GM18858 (cell line): ENCODE data around the gene CELF4.

Source experiments
- ATAC-seq: cut with Tn5 transposase; IDR thresholded peaks from one replicate; pipeline ENCODE4 v1.9.1; 2021; ENCODE audit not compliant: unreplicated experiment

CELF4 gene

DNA sequence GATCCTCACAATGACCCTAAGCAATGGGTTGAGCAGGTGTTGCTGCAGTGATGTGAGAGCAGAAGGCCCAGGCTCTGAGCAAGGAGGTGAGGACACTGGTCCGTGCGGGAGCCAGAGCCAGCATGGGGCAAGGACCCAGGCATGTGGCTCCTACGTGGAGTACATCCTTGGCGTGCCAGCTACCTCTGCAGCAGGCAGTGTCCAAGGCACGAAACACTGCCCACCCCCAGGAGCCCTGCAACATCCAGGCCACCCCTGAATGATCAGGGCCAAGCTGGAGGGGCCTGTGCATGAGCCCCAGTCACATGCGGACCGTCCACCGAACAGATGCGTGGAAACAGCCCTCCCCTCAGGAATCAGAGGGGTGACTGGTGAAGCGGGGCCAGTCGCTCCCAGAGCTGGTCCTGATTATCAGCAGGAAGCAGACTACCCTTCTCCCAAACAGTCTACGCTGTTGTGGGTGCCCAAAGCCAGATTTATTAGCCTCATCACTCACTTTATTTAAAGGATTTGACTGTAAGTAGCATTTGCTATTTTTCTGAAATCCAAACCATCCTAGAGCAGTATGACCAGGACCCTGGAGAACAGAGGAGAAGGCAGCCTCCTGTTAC, 16.8 kb downstream of the CELF4 start:
- no peak for ATAC-seq

DNA sequence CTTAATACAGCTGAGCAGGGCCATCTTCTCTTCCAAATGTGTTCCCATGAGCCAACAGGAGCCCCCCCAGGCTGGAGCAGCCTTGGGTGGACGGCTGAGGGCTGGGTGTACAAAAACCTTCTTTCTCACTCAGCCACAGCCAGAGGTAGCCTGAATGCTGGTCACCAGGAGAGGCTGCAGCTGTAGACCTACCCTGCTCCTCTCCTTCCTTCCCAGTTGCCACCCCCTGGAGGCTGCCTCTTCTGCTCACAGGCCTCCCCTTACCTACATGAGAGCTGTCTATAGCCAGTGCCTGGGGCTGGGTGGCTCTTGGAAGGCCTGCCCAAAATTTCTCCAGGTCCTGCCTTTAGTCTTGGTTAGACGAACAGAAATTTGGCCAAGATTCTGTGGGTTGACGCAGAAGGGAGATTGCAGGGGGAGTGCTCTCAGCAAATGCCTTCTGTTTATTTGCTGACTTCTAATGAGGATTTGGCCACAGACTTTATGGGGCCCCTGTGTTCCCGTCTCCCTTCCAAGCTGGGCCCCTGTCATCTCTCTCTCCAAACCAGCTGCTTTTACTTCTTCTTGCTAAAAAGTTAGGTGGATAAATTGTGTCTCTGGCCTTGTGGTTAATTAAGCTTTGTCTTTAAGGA, 18.3 kb downstream of the CELF4 start:
- no peak for ATAC-seq

- ATAC-seq = no peak
Observed at GRCh38 chr18:37546651-37547050, 18.9 kb downstream of the CELF4 start.

DNA sequence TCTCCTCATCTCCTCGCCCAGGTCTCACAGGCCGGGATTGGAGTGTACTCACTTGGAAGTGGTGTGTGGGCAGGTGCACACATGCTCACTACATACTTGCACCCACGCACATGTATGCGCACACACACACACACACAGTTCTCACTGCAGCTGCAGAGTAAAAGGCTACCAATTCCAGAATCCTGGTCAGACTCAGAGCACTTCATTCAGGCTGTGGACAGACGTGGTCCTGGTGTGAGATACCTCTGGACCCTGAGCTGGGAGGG, 19.4 kb downstream of the CELF4 start:
- ATAC-seq = no peak

DNA sequence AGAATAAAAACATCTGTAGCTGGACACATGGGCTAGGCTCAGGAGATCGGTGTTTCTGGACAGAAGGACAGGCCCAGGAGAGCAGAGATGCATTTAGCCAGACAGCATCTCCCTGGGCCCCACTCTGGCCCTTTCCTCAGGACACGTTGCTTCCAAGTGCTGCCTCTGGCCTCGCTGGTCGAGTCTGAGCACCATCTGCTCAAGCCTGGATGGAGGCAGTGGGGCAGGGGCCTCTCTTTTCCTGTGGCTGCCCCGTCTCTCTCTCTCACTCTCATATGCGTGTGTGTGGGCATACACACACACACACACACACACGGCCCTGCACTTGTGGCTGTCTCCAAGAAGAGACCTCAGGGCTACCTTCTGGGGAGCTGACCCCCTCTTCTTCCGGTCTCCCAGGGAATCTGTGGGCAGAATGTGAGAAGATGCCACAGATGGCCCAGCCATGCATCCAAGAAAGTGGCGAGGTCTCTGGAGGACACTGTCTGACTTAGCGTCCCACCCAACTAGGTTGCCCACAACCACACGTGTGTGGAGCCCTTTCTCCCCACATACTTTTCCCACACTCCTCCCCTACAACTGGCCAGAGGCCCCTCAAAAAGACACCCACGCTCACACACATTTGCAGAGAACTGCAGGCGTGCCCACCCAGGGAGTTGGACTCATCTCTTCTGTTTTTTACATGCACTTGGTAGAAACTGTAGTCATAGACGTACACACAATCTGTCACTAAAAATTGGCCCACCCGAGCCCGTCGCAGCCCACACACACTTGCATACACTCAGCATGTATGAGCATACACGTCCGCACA, 19.9 kb downstream of the CELF4 start:
- ATAC-seq = no peak

- no peak for ATAC-seq
Observed at GRCh38 chr18:37544713-37545112, 20.9 kb downstream of the CELF4 start.

DNA sequence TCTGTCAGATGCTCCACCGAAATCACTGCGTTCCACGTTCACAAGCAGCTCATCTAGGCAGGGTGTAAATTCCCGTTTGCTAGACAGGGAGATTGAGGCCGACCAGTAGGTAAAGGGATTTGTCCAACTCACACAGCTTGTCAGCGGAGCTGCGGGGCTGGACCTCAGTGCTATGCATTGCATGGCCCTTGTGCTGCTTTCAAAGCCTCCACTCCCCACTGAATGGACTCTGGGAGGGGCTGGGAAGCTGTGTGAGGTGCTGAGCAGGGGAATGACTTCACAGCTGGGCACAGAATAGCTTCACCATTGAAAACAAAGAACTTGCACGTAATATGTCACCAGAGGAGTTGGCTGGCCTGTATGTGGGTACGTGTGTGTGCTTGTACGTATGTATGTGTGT, 21.4 kb downstream of the CELF4 start:
- no peak for ATAC-seq

DNA sequence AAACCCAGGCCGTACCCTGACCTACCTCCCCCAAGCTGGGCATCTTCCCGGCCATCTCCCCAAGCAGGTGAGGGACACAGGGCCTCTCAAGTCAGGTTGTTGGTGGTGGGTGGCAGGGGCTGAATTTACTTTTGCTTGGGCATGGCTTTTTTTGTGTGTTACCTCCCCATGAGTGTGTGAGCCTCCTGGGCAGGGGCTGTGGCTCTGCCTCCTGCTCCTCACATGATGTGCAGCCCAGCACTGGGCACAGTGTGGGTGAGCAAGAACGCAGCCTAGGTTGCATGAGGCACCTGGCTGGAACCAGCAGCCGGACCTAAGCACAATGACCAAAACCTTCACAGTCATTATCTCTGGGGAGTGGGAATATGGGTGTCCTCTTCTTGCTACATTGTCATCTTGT, 22.3 kb downstream of the CELF4 start:
- no peak for ATAC-seq

- ATAC-seq = no peak
Observed at GRCh38 chr18:37541517-37541916, 24.1 kb downstream of the CELF4 start.

- ATAC-seq = no peak
Observed at GRCh38 chr18:37540424-37541138, 25.0 kb downstream of the CELF4 start.

DNA sequence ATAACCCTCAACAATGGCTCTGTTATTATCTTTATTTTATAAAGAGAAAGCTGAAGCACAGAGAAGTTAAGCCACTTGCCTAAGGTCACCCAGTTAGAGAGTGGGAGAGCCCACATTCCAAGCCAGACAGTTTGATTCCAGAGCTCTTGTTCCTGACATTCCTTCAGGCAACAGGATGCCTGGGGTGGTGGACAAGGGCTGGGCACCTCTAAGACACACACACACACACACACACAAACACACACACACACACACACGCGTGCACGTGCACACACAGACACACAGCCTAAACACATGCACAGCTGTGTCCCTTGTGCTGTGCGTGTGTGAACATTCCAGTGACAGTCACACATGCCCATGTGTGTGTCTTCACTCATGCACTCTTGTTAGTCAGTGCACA, 26.4 kb downstream of the CELF4 start:
- ATAC-seq = no peak

DNA sequence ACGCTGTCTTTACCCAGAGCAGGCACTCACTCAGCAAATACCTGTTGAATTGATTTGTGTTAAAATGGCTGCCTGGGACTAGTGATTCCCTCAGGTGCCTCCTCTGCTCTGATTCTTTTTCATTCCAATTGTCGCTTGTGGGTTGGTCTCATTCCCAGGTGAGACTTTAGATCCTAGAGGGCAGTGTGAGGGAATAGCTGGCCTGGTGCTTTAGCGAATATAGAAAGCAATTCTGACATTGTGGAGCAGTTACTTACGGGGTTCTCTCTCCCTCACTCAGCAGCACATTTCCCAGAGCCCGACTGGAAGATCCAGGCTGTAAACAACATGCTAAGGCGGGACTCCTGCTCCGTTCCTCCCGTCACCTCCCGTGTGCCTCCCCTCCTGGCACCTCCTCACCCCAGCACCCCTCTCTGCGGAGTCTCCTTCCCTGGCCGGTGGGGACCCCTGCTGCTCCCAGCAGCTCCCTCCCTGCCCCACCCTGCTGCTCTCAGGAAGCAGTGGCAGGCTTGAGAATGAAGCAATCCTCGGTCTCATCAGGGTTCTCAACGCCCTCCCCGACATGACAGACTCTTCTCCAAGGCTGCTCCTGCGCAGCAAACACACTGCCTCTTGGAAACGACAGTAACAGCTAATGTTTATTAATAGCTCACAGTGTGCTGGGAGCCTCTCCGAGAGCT, 26.9 kb downstream of the CELF4 start:
- no peak for ATAC-seq

DNA sequence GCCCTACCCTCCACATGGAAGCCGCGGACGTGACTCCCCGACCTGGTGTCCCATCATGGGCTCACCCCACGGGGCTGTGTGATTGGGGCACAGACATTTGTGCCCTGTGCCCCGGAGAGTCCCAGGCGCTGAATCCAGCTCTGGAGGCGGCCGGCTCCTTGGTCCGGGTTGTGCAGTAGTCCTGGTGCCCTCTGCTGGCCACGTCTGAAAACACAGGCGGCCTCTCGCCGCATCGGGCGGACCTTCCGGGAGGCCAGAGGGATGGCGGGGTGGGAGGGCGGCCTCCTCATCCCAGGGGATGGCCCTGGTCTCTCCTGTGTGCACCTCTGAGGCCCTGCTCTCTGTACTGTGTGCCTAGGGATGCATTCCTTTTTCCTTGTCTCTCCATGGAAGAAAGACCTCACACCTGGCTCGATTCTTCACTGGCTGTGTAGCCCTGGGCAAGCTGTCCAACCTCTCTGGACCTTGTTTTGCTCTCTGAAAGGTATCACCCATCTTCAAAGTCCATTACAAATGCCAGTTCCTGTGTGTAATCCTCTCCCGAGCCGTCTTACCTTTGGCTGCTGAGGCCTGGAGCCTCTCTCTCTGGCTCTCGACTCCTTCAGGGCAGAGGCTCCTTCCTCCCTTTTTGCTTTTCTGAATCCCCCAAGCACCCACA, 27.6 kb downstream of the CELF4 start:
- peak; percentile 74 for ATAC-seq

GRCh38 chr18:37536656-37537055, 28.9 kb downstream of the CELF4 start:
- no peak for ATAC-seq

- ATAC-seq = no peak
Observed at GRCh38 chr18:37535968-37536367, 29.6 kb downstream of the CELF4 start.

- no peak for ATAC-seq
Observed at GRCh38 chr18:37534627-37535026, 31.0 kb downstream of the CELF4 start.

DNA sequence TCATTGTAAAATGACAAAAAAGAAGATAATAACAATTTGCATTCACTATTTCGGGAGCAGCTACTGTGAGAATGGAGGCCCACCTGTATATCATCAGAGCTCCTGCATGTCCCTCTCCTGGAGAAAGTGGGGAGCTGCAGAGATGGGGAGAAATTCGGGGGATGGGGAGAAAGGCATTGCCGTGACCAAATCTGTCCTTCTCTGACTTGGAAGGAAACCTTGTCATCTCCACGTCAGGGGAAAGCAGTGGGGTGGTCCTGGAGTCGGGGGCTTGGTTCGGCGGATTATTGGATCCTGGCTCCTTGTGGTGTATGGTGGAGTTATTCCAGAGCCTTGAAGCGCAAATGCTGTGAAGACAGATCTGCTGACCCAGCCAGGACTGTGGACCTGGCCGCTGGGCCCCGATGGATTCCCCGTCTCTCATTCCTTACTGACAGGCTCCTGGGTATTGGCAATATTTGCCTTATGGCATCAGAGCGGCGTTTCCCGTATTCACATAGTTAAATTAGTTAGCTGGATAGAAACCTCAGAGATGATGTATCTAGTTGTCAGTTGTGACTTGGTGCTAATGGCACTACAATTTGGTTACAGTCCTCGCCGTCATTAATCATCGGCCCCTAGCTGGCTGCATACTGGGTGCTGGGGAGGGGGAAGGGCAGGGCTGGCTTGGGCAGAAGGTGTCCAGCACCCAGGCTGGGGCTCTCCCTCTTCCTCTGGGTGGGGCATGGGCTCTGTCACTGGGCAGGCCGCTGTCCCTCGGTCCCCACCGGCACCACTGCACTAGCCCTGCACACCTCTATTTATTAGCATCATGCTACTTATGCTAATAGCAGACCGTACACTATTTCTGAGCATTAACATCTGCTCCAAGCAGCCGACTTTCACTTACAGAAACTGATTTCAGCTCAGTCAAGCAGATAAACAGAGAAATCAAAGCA, 31.7 kb downstream of the CELF4 start:
- ATAC-seq = no peak

- ATAC-seq = no peak
Observed at GRCh38 chr18:37532917-37533316, 32.7 kb downstream of the CELF4 start.

- peak; percentile 78 for ATAC-seq
Observed at GRCh38 chr18:37529863-37530262, 35.7 kb downstream of the CELF4 start.

DNA sequence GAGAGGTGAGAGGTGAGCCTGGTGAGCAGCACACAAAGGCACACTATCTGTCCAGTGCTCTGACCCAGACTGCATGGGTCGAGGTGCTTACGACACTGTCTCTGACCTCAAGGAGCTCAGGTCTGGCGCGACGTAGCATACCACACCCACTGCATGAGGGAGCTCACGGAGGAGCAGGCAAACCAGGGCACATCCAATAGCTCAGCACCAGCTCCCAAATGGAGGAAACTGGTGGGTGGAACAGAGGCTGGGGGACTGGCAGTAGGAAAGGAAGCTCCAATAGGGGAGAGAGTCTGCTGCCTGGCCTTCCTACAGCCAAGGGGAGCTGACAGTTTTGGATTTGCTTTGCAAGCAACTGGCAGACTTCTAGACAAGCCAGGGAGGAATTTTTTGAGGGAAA, 36.3 kb downstream of the CELF4 start:
- ATAC-seq = no peak
